Measurements from ENCODE around the gene HYCC1.
"Not testable (repeated sequence)": the region's sequence is repeated elsewhere in the genome, so short reads cannot be mapped to it uniquely, and the experiment has no call there.

Gene HYCC1

GRCh38 chr7:23013715-23014649 lies at the start of gene HYCC1:
Gene HYCC1, minus strand, starts transcription at chr7:23014130. Its CDS starts 23,019 bp downstream, at chr7:22991111.
- peak; percentile 99 for DNase-seq

GRCh38 chr7:23062452-23062851 lies 48.5 kb upstream of the HYCC1 start:
- DNase-seq = no peak

- DNase-seq = no peak
Observed at GRCh38 chr7:23061327-23061726, 47.4 kb upstream of the HYCC1 start.

- no peak for DNase-seq
Observed at GRCh38 chr7:23058408-23059096, 44.6 kb upstream of the HYCC1 start.

GRCh38 chr7:23055582-23056178 lies 41.8 kb upstream of the HYCC1 start:
- peak; percentile 56 to 77 for DNase-seq

- DNase-seq = not testable (repeated sequence)
Observed at GRCh38 chr7:23051124-23051485, 37.2 kb upstream of the HYCC1 start.

- DNase-seq = not testable (repeated sequence)
Observed at GRCh38 chr7:23046336-23046735, 32.4 kb upstream of the HYCC1 start.

- DNase-seq = not testable (repeated sequence)
Observed at GRCh38 chr7:23045086-23045485, 31.2 kb upstream of the HYCC1 start.

GRCh38 chr7:23044581-23044980 lies 30.7 kb upstream of the HYCC1 start:
- no peak for DNase-seq

GRCh38 chr7:23043441-23043840 lies 29.5 kb upstream of the HYCC1 start:
- DNase-seq = no peak

- DNase-seq = not testable (repeated sequence)
Observed at GRCh38 chr7:23039674-23040073, 25.7 kb upstream of the HYCC1 start.

- not testable (repeated sequence) for DNase-seq
Observed at GRCh38 chr7:23035542-23036371, 21.8 kb upstream of the HYCC1 start.

GRCh38 chr7:23027261-23027660 lies 13.3 kb upstream of the HYCC1 start:
- DNase-seq = no peak

GRCh38 chr7:23026164-23026563 lies 12.2 kb upstream of the HYCC1 start:
- DNase-seq = no peak

GRCh38 chr7:23024454-23024853 lies 10.5 kb upstream of the HYCC1 start:
- no peak for DNase-seq

- DNase-seq = no peak
Observed at GRCh38 chr7:23022851-23023250, 8.9 kb upstream of the HYCC1 start.

- DNase-seq = no peak
Observed at GRCh38 chr7:23022258-23022769, 8.4 kb upstream of the HYCC1 start.

GRCh38 chr7:23021596-23021995 lies 7.7 kb upstream of the HYCC1 start:
- DNase-seq = no peak

- DNase-seq = no peak
Observed at GRCh38 chr7:23020742-23021401, 6.9 kb upstream of the HYCC1 start.

GRCh38 chr7:23018750-23019149 lies 4.8 kb upstream of the HYCC1 start:
- DNase-seq = no peak

- DNase-seq = no peak
Observed at GRCh38 chr7:23017309-23017708, 3.4 kb upstream of the HYCC1 start.

Data from CD4-positive, alpha-beta T cell treated with Interleukin-1 beta for 1 hour (primary cell).